ENCODE data around the gene HDAC2.

The HDAC2 gene

DNA sequence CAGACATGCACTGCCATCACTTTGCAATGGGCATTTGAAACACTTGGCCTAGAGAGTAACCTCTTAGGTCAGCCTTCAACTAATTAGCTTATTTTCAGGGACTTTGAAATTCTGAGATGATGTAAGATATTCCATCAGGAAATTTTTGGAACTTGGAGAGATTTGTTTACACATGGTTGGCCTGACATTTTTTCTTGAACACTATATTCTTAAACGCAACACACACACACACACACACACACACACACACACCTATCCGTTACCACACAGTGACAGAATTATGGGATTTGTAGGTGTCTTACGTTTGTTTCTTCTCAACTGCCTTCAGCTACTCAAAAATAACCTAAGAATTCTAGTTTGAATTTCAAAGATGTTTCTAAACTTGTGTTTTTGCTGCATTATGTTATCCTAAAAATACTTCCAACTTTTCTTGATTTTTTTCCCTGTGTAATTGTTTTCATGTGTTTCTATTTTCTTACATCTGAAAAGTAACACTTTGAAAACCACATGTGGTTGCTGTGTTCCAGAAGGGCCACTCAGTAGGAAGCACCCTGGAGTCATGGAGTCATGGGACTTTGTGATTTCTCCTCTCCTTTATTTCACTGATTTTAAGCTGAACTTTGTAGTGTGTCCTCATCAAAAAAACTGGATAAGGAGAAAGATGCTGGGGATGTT is 81.9 kb downstream of the HDAC2 start:
- no peaks in the 10 kb centered on the region for H3K27me3 ChIP-seq (ENCODE audit: low read depth)
- no peak for DNase-seq (ENCODE audit: low spot score in 2 of 2)
- no peak overlapping the region for H3K4me3 ChIP-seq
- no peaks in the 10 kb centered on the region for H3K36me3 ChIP-seq (replicated peaks)
- in situ Hi-C loops (cut with MboI; ENCODE audit: low sequenced_read_pairs): no loop called here
- H3K4me1 ChIP-seq: no peaks in the 10 kb centered on the region
- H3K9me3 ChIP-seq: no peaks in the 10 kb centered on the region

- no peaks in the 10 kb centered on the region for H3K4me1 ChIP-seq
- in situ Hi-C loops (cut with MboI; ENCODE audit: low sequenced_read_pairs): no loop called here
Observed at GRCh38 chr6:113888493-113888892, 82.5 kb downstream of the HDAC2 start.

GRCh38 chr6:113886512-113886911 is 84.4 kb downstream of the HDAC2 start:
- in situ Hi-C loops (cut with MboI; ENCODE audit: low sequenced_read_pairs): no loop called here
- Histone ChIP-seq H3K27me3 (ENCODE audit: low read depth) (no peaks in the 10 kb centered on the region), H3K4me1 (peaks cover 7% of the 10 kb centered on the region; the same call in 1 of the 2 replicates), H3K4me3 (no peak overlapping the region), H3K9me3 (no peaks in the 10 kb centered on the region), H3K36me3 (replicated peaks) (no peaks in the 10 kb centered on the region)
- DNase-seq (ENCODE audit: low spot score in 2 of 2): no peak

More at GRCh38 chr6:113888493-113888892, 82.5 kb downstream of the HDAC2 start:
- H3K9me3 ChIP-seq: no peaks in the 10 kb centered on the region
- DNase-seq (ENCODE audit: low spot score in 2 of 2): no peak
- H3K4me3 ChIP-seq: no peak overlapping the region
- no peaks in the 10 kb centered on the region for H3K27me3 ChIP-seq (ENCODE audit: low read depth)
- no peaks in the 10 kb centered on the region for H3K36me3 ChIP-seq (replicated peaks)

DNA sequence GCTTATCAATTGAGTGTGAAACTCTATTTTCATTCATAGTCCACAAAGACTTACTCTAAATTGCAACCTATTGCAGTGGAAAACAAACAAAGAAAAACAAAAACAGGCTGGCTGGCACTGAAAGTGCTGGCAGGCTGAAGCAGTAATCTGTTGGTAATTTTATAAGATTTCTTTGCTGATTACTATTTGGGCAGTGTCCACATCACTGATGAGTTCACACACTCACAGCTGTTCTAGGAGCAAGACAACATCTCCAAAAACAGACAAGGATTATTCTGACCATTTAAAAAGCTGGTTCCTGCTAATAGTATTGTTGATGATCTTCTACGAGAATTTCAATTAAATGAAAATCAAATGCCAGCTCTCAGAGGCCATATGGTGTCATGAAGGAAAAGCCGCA is 86.9 kb downstream of the HDAC2 start:
- Histone ChIP-seq H3K36me3 (replicated peaks) (no peaks in the 10 kb centered on the region), H3K4me1 (peaks cover 7% of the 10 kb centered on the region; the same call in 1 of the 2 replicates), H3K4me3 (no peak overlapping the region), H3K27me3 (ENCODE audit: low read depth) (no peaks in the 10 kb centered on the region), H3K9me3 (no peaks in the 10 kb centered on the region)
- DNase-seq (ENCODE audit: low spot score in 2 of 2): no peak
- in situ Hi-C loops (cut with MboI; ENCODE audit: low sequenced_read_pairs): no loop called here
